Astrocyte of the cerebellum (primary cell): ENCODE results near the gene ZNF830.

Experiments
- DNase-seq: peaks from one replicate; pipeline ENCODE4 v3.0.0-alpha.2; 2011; ENCODE audit warnings: low read depth
- H3K4me3 ChIP-seq: 2 replicates; pipeline ENCODE4 v1.5.1; 2011; ENCODE audit warnings: mild to moderate bottlenecking, low read depth, low read length, moderate library complexity
- CTCF ChIP-seq: IDR thresholded peaks from 2 replicates; pipeline ENCODE4 v1.5.1; 2012; ENCODE audit warnings: low read length, low read depth, moderate library complexity, mild to moderate bottlenecking; ENCODE audit errors: missing control alignments
- in situ Hi-C: cut with HindIII; loops from 2 replicates; pipeline ENCODE4 v1.10.0; 2017; ENCODE audit warnings: low sequenced_read_pairs

ZNF830 gene

GRCh38 chr17:34961093-34961911 lies at the start of gene ZNF830, which contains the start of gene CCT6B:
ZNF830 (plus strand) TSS chr17:34961540; CDS start chr17:34961567, 27 bp downstream.
CCT6B (minus strand) TSS chr17:34961460; CDS start chr17:34961393, 67 bp downstream.
- in situ Hi-C loops = no loop called here
- H3K4me3 ChIP-seq = peak within 1 kb of the TSS; percentile 98
- DNase-seq = peak; percentile 90
- TF ChIP-seq CTCF = no peak

- no peak for DNase-seq
- in situ Hi-C loops = loop anchor here (5.0 kb wide), 1 partner anchor 36 kb away; no protein-coding TSS in a partner anchor
- H3K4me3 ChIP-seq = no peak overlapping the region
- no peak for TF ChIP-seq CTCF
These were observed 48.3 kb upstream of the ZNF830 start for GRCh38 chr17:34913001-34913400.

GRCh38 chr17:34916120-34916519 lies 45.2 kb upstream of the ZNF830 start:
- no peak overlapping the region for H3K4me3 ChIP-seq
- DNase-seq = no peak
- in situ Hi-C loops = no loop called here
- TF ChIP-seq CTCF = no peak

GRCh38 chr17:34917381-34917780 lies 44.0 kb upstream of the ZNF830 start:
- H3K4me3 ChIP-seq = no peak overlapping the region
- TF ChIP-seq CTCF = no peak
- no peak for DNase-seq
- in situ Hi-C loops = no loop called here

- DNase-seq = no peak
- in situ Hi-C loops = no loop called here
These were observed 40.7 kb upstream of the ZNF830 start for GRCh38 chr17:34920676-34921075.

GRCh38 chr17:34926661-34927060 lies 34.7 kb upstream of the ZNF830 start:
- no peak for DNase-seq
- in situ Hi-C loops = no loop called here
- H3K4me3 ChIP-seq = no peak overlapping the region
- TF ChIP-seq CTCF = no peak

More at GRCh38 chr17:34920676-34921075, 40.7 kb upstream of the ZNF830 start:
- TF ChIP-seq CTCF = no peak
- H3K4me3 ChIP-seq = no peak overlapping the region
